GM12865 (cell line): Measurements from ENCODE around the gene KRTAP4-2.
"Not testable (repeated sequence)": the region's sequence is repeated elsewhere in the genome, so short reads cannot be mapped to it uniquely, and the experiment has no call there.

ENCODE experiments used
- DNase-seq: peaks from one replicate; pipeline ENCODE4 v3.0.0; 2010; ENCODE audit warnings: low read depth
- H3K4me3 ChIP-seq: 2 replicates; pipeline ENCODE4 v1.5.1; 2011; ENCODE audit warnings: mild to moderate bottlenecking, low read depth, low read length, control low read depth
- CTCF ChIP-seq: IDR thresholded peaks from 2 replicates; pipeline ENCODE4 v1.5.1; 2011; ENCODE audit warnings: low read length, control low read depth, low read depth, inconsistent platforms; ENCODE audit not compliant: insufficient read depth; ENCODE audit errors: missing control alignments

Gene KRTAP4-2

GRCh38 chr17:41167561-41167960 lies 10.5 kb downstream of the KRTAP4-2 start:
- no peak overlapping the region for H3K4me3 ChIP-seq
- no peak for TF ChIP-seq CTCF
- no peak for DNase-seq

- no peak for TF ChIP-seq CTCF
- no peak overlapping the region for H3K4me3 ChIP-seq
- no peak for DNase-seq
These were observed 14.2 kb downstream of the KRTAP4-2 start for GRCh38 chr17:41163828-41164227.

GRCh38 chr17:41160648-41161047 lies 17.4 kb downstream of the KRTAP4-2 start, which contains the start of gene KRTAP4-4:
Gene KRTAP4-4 (minus strand): TSS chr17:41160748. CDS start chr17:41160691, 57 bp downstream.
- H3K4me3 ChIP-seq: no peak within 1 kb of the TSS
- TF ChIP-seq CTCF: no peak
- DNase-seq: no peak

- not testable (repeated sequence) for DNase-seq, H3K4me3 ChIP-seq
These were observed 17.8 kb downstream of the KRTAP4-2 start for GRCh38 chr17:41160190-41160589.

GRCh38 chr17:41153856-41154255 lies 24.2 kb downstream of the KRTAP4-2 start:
- DNase-seq: no peak
- no peak overlapping the region for H3K4me3 ChIP-seq
- TF ChIP-seq CTCF: no peak

- DNase-seq: no peak
- no peak overlapping the region for H3K4me3 ChIP-seq
- TF ChIP-seq CTCF: no peak
These were observed 26.5 kb downstream of the KRTAP4-2 start for GRCh38 chr17:41151525-41151924.

- DNase-seq: no peak
- no peak for TF ChIP-seq CTCF
- H3K4me3 ChIP-seq: no peak overlapping the region
These were observed 28.0 kb downstream of the KRTAP4-2 start for GRCh38 chr17:41150026-41150425.
